ENCODE measurements around the gene UPK3B.
"Not testable (repeated sequence)": the region's sequence is repeated elsewhere in the genome, so short reads cannot be mapped to it uniquely, and the experiment has no call there.

Gene UPK3B

GRCh38 chr7:76560157-76560556 lies 49.8 kb downstream of the UPK3B start:
- not testable (repeated sequence) for H3K36me3 ChIP-seq (ENCODE audit: control insufficient read depth, insufficient read depth, low read length); H3K4me3 ChIP-seq (ENCODE audit: insufficient read depth, low read depth, low read length, poor library complexity, severe bottlenecking); H3K4me1 ChIP-seq (ENCODE audit: control insufficient read depth, insufficient read depth, low read length, poor library complexity, severe bottlenecking); DNase-seq; H3K9me3 ChIP-seq (ENCODE audit: control insufficient read depth, low read length); H3K27me3 ChIP-seq (replicated peaks; ENCODE audit: control insufficient read depth, insufficient read depth, low read length, poor library complexity, severe bottlenecking); H3K27ac ChIP-seq (ENCODE audit: insufficient read depth, low read length, poor library complexity, severe bottlenecking)

- not testable (repeated sequence) for DNase-seq; H3K27me3 ChIP-seq (replicated peaks; ENCODE audit: control insufficient read depth, insufficient read depth, low read length, poor library complexity, severe bottlenecking)
Measured at GRCh38 chr7:76561342-76561741, 51.0 kb downstream of the UPK3B start.

GRCh38 chr7:76565001-76565400 lies 54.6 kb downstream of the UPK3B start:
- not testable (repeated sequence) for H3K36me3 ChIP-seq (ENCODE audit: control insufficient read depth, insufficient read depth, low read length); H3K4me3 ChIP-seq (ENCODE audit: insufficient read depth, low read depth, low read length, poor library complexity, severe bottlenecking); H3K27me3 ChIP-seq (replicated peaks; ENCODE audit: control insufficient read depth, insufficient read depth, low read length, poor library complexity, severe bottlenecking); H3K27ac ChIP-seq (ENCODE audit: insufficient read depth, low read length, poor library complexity, severe bottlenecking); H3K4me1 ChIP-seq (ENCODE audit: control insufficient read depth, insufficient read depth, low read length, poor library complexity, severe bottlenecking); DNase-seq; H3K9me3 ChIP-seq (ENCODE audit: control insufficient read depth, low read length)

More at GRCh38 chr7:76561342-76561741, 51.0 kb downstream of the UPK3B start:
- not testable (repeated sequence) for H3K4me3 ChIP-seq (ENCODE audit: insufficient read depth, low read depth, low read length, poor library complexity, severe bottlenecking); H3K4me1 ChIP-seq (ENCODE audit: control insufficient read depth, insufficient read depth, low read length, poor library complexity, severe bottlenecking); H3K9me3 ChIP-seq (ENCODE audit: control insufficient read depth, low read length); H3K36me3 ChIP-seq (ENCODE audit: control insufficient read depth, insufficient read depth, low read length); H3K27ac ChIP-seq (ENCODE audit: insufficient read depth, low read length, poor library complexity, severe bottlenecking)

Data from effector memory CD4-positive, alpha-beta T cell (primary cell).